Smooth muscle cell (in vitro differentiated cells): ENCODE results near the gene PARD3. TPM values are rescaled to one million over a fixed set of nuclear protein-coding genes. Genes with fewer than 3 reads are reported as not detected.
A peak's percentile ranks its signal among the peaks of the same experiment; 100 is the strongest.

Experiments
- DNase-seq: peaks from one replicate; lab custom pipeline; 2025; ENCODE audit not compliant: unreplicated experiment; lab: John Stamatoyannopoulos, UW
- H2AFZ ChIP-seq: fragments of 200-600 bp; sonication (generic); 2 replicates; pipeline ENCODE4 v1.6.0; 2016; ENCODE audit warnings: antibody characterized with exemption, low read depth, mild to moderate bottlenecking
- H3F3A ChIP-seq: fragments of 200-600 bp; sonication (generic); 2 replicates; pipeline ENCODE4 v1.6.0; 2017; ENCODE audit warnings: antibody characterized with exemption, low read depth
- H3K27ac ChIP-seq: fragments of 200-600 bp; sonication (generic); 2 replicates; pipeline ENCODE4 v1.5.1; 2016; ENCODE audit warnings: low read depth, mild to moderate bottlenecking
- H3K27me3 ChIP-seq: fragments of 200-600 bp; sonication (generic); 2 replicates; pipeline ENCODE4 v1.6.1; 2016; ENCODE audit warnings: low read depth, mild to moderate bottlenecking
- H3K36me3 ChIP-seq: fragments of 200-600 bp; sonication (generic); 2 replicates; pipeline ENCODE4 v1.5.1; 2016; ENCODE audit warnings: low read depth
- H3K4me1 ChIP-seq: fragments of 200-600 bp; sonication (generic); 2 replicates; pipeline ENCODE4 v1.5.1; 2016; ENCODE audit warnings: low read depth
- H3K4me2 ChIP-seq: fragments of 200-600 bp; sonication (generic); 2 replicates; pipeline ENCODE4 v1.6.0; 2016; ENCODE audit warnings: mild to moderate bottlenecking
- H3K4me3 ChIP-seq: fragments of 200-600 bp; sonication (generic); 2 replicates; pipeline ENCODE4 v1.5.1; 2016; ENCODE audit warnings: mild to moderate bottlenecking
- H3K79me2 ChIP-seq: fragments of 200-600 bp; sonication (generic); 2 replicates; pipeline ENCODE4 v1.6.0; 2016; ENCODE audit warnings: low read depth, mild to moderate bottlenecking
- H3K9ac ChIP-seq: fragments of 200-600 bp; sonication (generic); 2 replicates; pipeline ENCODE4 v1.6.0; 2016; ENCODE audit warnings: low read depth
- H3K9me3 ChIP-seq: fragments of 200-600 bp; sonication (generic); replicated peaks from 2 replicates; pipeline ENCODE4 v1.5.1; 2016; ENCODE audit warnings: low read depth
- H4K20me1 ChIP-seq: fragments of 200-600 bp; sonication (generic); 2 replicates; pipeline ENCODE4 v1.6.0; 2016; ENCODE audit warnings: low read depth
- WGBS: methylation state at CpG from one replicate; pipeline ENCODE4 v1.1.7; 2016; ENCODE audit warnings: low lambda C conversion rate; 5-methylcytosine and 5-hydroxymethylcytosine counted together
- polyA plus RNA-seq: library from polyadenylated mRNA; unstranded; fragments of >200 nt; fragmentation: Nextera tagmentation; extraction: Ambion mirVana; gene quantifications from 2 replicates; pipeline ENCODE4 v1.2.1, GENCODE V29; 2016
- total RNA-seq: library from RNA; depleted of rRNA; stranded (reverse); fragments of >200 nt; gene quantifications from 2 replicates; pipeline ENCODE4 v1.2.3, GENCODE V29; 2014
- TF ChIP-seq, protein P1 (sequence below): fragments of 200-600 bp; sonication (generic); IDR thresholded peaks from 2 replicates; pipeline ENCODE4 v1.5.1; 2017; ENCODE audit warnings: borderline replicate concordance, mild to moderate bottlenecking, antibody characterized with exemption; ENCODE audit not compliant: insufficient read depth, poor library complexity, severe bottlenecking

Gene PARD3
- total and polyA plus RNA-seq, 2 experiments from 2014 or later: 17.5 to 26.0 TPM

DNA sequence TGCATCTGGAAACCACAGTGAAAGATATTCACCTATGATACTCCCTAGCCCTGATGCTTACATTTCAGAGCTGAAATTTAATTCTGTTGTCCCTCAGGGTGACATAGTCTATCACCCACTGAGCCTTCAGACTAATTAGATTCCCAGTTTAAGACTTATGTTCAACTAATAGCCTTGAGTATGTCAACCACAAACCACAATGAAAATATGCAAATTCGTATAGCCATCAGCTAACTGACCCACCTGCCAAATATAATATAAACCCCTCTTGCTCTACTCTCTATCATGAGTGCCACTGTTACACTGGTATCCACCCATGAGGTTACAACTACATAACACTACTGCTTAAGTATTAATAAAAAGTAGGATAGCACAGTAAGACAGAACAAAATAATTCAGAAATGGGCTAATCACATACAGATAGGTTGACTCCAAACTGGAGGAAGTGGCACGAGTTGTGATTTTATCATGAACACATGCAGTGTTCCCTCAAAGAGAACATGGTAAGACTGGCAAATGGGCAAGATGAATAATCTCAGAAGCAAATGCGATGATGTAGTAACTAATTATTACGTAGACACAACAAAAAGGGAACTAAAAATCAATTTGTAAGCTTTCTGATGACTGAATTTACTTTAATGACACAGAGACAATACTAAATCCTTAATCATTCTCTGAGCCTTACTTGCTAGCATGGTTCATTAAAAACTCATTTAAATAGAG, 290.6 kb downstream of the PARD3 start:
- no peaks in the 10 kb centered on the region for H3K27me3 ChIP-seq
- no peaks in the 10 kb centered on the region for H4K20me1 ChIP-seq
- TF ChIP-seq, protein P1, sequence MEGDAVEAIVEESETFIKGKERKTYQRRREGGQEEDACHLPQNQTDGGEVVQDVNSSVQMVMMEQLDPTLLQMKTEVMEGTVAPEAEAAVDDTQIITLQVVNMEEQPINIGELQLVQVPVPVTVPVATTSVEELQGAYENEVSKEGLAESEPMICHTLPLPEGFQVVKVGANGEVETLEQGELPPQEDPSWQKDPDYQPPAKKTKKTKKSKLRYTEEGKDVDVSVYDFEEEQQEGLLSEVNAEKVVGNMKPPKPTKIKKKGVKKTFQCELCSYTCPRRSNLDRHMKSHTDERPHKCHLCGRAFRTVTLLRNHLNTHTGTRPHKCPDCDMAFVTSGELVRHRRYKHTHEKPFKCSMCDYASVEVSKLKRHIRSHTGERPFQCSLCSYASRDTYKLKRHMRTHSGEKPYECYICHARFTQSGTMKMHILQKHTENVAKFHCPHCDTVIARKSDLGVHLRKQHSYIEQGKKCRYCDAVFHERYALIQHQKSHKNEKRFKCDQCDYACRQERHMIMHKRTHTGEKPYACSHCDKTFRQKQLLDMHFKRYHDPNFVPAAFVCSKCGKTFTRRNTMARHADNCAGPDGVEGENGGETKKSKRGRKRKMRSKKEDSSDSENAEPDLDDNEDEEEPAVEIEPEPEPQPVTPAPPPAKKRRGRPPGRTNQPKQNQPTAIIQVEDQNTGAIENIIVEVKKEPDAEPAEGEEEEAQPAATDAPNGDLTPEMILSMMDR: no peak
- H3K9ac ChIP-seq: no peak overlapping the region
- H3K36me3 ChIP-seq: no peaks in the 10 kb centered on the region
- H3K27ac ChIP-seq: no peak overlapping the region
- H3K4me1 ChIP-seq: peaks cover 32% of the 10 kb centered on the region
- no peak overlapping the region for H3K4me2 ChIP-seq
- WGBS: 91% methylated on average over 4 of the region's 4 CpGs
- H2AFZ ChIP-seq: no peak overlapping the region
- no peaks in the 10 kb centered on the region for H3K9me3 ChIP-seq
- H3K4me3 ChIP-seq: no peak overlapping the region
- H3F3A ChIP-seq: peaks cover 7% of the 10 kb centered on the region
- no peaks in the 10 kb centered on the region for H3K79me2 ChIP-seq
- no peak for DNase-seq

DNA sequence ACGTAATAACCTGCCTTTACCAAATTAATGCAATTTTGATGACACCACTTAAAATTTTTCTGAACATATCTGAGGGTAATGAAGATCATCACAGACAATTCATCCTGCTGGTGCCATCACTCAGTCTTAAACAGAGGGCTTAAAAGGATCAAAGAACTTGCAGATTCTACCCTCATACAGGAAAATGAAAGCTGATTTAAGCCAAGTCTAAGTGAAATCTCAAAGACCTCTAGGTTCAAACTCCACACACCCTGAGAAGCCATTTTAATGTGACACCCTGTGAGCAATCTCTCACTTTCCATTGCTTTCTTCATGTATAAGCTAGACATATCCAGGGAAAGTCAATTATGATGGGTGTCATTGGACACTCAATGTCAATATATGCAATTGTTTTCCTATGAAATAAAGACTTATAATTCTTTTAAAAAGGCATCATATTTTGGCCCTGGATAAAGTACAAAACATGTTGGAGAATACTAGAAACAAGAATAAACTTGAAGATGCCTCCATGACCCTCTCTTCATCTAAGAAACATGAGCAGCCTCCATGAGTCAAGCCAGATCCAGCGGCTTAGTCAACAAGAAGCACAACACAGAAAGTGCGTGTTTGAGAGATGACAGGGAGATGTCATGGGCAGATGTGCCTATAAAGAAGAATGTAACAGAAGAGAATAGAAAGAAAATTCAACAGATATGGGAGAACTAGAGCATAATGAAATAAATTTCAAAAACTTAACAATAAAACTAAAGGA, 291.9 kb downstream of the PARD3 start:
- H3K4me3 ChIP-seq: no peak overlapping the region
- 67% methylated on average over 3 of the region's 3 CpGs for WGBS
- H3F3A ChIP-seq: no peaks in the 10 kb centered on the region
- no peak overlapping the region for H3K4me2 ChIP-seq
- no peaks in the 10 kb centered on the region for H3K9me3 ChIP-seq
- DNase-seq: no peak
- H4K20me1 ChIP-seq: no peaks in the 10 kb centered on the region
- no peaks in the 10 kb centered on the region for H3K27me3 ChIP-seq
- no peak overlapping the region for H3K9ac ChIP-seq
- H2AFZ ChIP-seq: no peak overlapping the region
- no peak overlapping the region for H3K27ac ChIP-seq
- H3K36me3 ChIP-seq: no peaks in the 10 kb centered on the region
- H3K79me2 ChIP-seq: peaks cover under 1% of the 10 kb centered on the region
- H3K4me1 ChIP-seq: peaks cover 22% of the 10 kb centered on the region
- TF ChIP-seq, protein P1: no peak

DNA sequence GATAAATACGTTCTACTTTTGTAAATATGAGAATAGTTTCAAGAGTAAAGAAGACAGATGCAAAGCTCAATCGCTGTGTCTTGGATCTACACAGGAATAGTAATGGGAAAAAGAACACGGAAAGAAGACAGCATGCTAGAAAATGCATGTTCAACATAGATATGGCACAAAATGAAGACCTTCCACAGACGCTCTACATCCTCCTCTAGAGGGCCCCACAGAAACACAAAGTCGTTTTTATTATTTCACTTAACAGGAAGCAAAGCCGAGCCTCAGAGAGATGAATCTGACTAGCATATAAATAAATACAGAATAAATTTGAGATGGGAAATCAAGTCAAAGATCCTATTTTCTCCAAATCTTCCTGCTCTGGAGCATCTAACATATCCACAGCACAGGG, 292.6 kb downstream of the PARD3 start:
- no peak for DNase-seq
- peaks cover 3% of the 10 kb centered on the region for H3K79me2 ChIP-seq
- H3K27me3 ChIP-seq: no peaks in the 10 kb centered on the region

More for the DNA sequence above, 292.6 kb downstream of the PARD3 start:
- Histone ChIP-seq H3K27ac (no peak overlapping the region), H3K9ac (no peak overlapping the region), H3F3A (no peaks in the 10 kb centered on the region), H3K4me2 (no peak overlapping the region), H4K20me1 (no peaks in the 10 kb centered on the region), H2AFZ (no peak overlapping the region), H3K36me3 (no peaks in the 10 kb centered on the region), H3K9me3 (no peaks in the 10 kb centered on the region), H3K4me1 (peaks cover 15% of the 10 kb centered on the region), H3K4me3 (no peak overlapping the region)
- TF ChIP-seq, protein P1: peak; percentile 14
- WGBS: 62% methylated on average over 6 of the region's 6 CpGs
